MM.1S (cell line): ENCODE results near the gene DCAF15.
"Not testable (repeated sequence)": the region's sequence is repeated elsewhere in the genome, so short reads cannot be mapped to it uniquely, and the experiment has no call there.

ENCODE experiments used
- DNase-seq: peaks from one replicate; pipeline ENCODE4 v3.0.0-alpha.2; 2015
- H2AFZ ChIP-seq: fragments of 300-600 bp; sonication (generic); 2 replicates; pipeline ENCODE4 v1.6.0; 2016; ENCODE audit warnings: antibody characterized with exemption, low read length
- H3F3A ChIP-seq: fragments of 300-600 bp; sonication (generic); 2 replicates; pipeline ENCODE4 v1.6.1; 2016; ENCODE audit warnings: mild to moderate bottlenecking, antibody characterized with exemption, low read length, moderate library complexity, mixed read lengths; ENCODE audit not compliant: insufficient read depth
- H3K27ac ChIP-seq: fragments of 300-600 bp; sonication (generic); 2 replicates; pipeline ENCODE4 v1.5.1; 2016; ENCODE audit warnings: mild to moderate bottlenecking, low read length
- H3K27me3 ChIP-seq: fragments of 300-600 bp; sonication (generic); replicated peaks from 2 replicates; pipeline ENCODE4 v1.6.0; 2016; ENCODE audit warnings: low read length; ENCODE audit not compliant: insufficient read depth
- H3K36me3 ChIP-seq: fragments of 300-600 bp; sonication (generic); replicated peaks from 2 replicates; pipeline ENCODE4 v1.6.1; 2016; ENCODE audit warnings: mild to moderate bottlenecking, low read length, mixed read lengths; ENCODE audit not compliant: insufficient read depth
- H3K4me1 ChIP-seq: fragments of 300-600 bp; sonication (generic); 2 replicates; pipeline ENCODE4 v1.6.1; 2016; ENCODE audit warnings: low read length, mixed read lengths
- H3K4me2 ChIP-seq: fragments of 300-600 bp; sonication (generic); 2 replicates; pipeline ENCODE4 v1.6.0; 2016; ENCODE audit warnings: low read depth, low read length
- H3K4me3 ChIP-seq: fragments of 300-600 bp; sonication (generic); 2 replicates; pipeline ENCODE4 v1.5.1; 2016; ENCODE audit warnings: low read length, mixed read lengths
- H3K79me2 ChIP-seq: fragments of 300-600 bp; sonication (generic); 2 replicates; pipeline ENCODE4 v1.6.1; 2016; ENCODE audit warnings: mixed run types, low read length, mixed read lengths
- H3K9ac ChIP-seq: fragments of 300-600 bp; sonication (generic); 2 replicates; pipeline ENCODE4 v1.6.1; 2016; ENCODE audit warnings: low read length, mixed read lengths
- H3K9me2 ChIP-seq: fragments of 300-600 bp; sonication (generic); replicated peaks from 2 replicates; pipeline ENCODE4 v1.6.1; 2016; ENCODE audit warnings: mild to moderate bottlenecking, low read length, mixed read lengths; ENCODE audit not compliant: insufficient read depth
- H3K9me3 ChIP-seq: fragments of 300-600 bp; sonication (generic); replicated peaks from 2 replicates; pipeline ENCODE4 v1.6.1; 2016; ENCODE audit warnings: mild to moderate bottlenecking, low read length, mixed read lengths; ENCODE audit not compliant: insufficient read depth
- H4K20me1 ChIP-seq: fragments of 300-600 bp; sonication (generic); 2 replicates; pipeline ENCODE4 v1.6.1; 2016; ENCODE audit warnings: mild to moderate bottlenecking, low read length, moderate library complexity, mixed read lengths; ENCODE audit not compliant: insufficient read depth
- EZH2 ChIP-seq: fragments of 300-600 bp; sonication (generic); optimal IDR thresholded peaks from 2 replicates; pipeline ENCODE3; 2017; ENCODE audit warnings: low read depth, mild to moderate bottlenecking, antibody characterized with exemption, low read length, mixed read lengths
- EZH2phosphoT487 ChIP-seq: fragments of 300-600 bp; sonication (generic); IDR thresholded peaks from 2 replicates; pipeline ENCODE4 v1.6.1; 2018; ENCODE audit warnings: antibody characterized with exemption, low read length
- TF ChIP-seq, protein P1 (sequence below): fragments of 300-600 bp; sonication (generic); IDR thresholded peaks from 2 replicates; pipeline ENCODE4 v1.5.1; 2016; ENCODE audit warnings: antibody characterized with exemption, low read length, mixed read lengths

DCAF15 gene

GRCh38 chr19:13969897-13970296 is 17.6 kb downstream of the DCAF15 start:
- no peaks in the 10 kb centered on the region for H3K27me3 ChIP-seq
- DNase-seq = no peak
- no peaks in the 10 kb centered on the region for H3F3A ChIP-seq
- no peaks in the 10 kb centered on the region for H4K20me1 ChIP-seq
- H2AFZ ChIP-seq = no peak overlapping the region
- H3K9me2 ChIP-seq = no peaks in the 10 kb centered on the region
- H3K9ac ChIP-seq = no peak overlapping the region
- no peak for TF ChIP-seq EZH2phosphoT487
- TF ChIP-seq, protein P1, sequence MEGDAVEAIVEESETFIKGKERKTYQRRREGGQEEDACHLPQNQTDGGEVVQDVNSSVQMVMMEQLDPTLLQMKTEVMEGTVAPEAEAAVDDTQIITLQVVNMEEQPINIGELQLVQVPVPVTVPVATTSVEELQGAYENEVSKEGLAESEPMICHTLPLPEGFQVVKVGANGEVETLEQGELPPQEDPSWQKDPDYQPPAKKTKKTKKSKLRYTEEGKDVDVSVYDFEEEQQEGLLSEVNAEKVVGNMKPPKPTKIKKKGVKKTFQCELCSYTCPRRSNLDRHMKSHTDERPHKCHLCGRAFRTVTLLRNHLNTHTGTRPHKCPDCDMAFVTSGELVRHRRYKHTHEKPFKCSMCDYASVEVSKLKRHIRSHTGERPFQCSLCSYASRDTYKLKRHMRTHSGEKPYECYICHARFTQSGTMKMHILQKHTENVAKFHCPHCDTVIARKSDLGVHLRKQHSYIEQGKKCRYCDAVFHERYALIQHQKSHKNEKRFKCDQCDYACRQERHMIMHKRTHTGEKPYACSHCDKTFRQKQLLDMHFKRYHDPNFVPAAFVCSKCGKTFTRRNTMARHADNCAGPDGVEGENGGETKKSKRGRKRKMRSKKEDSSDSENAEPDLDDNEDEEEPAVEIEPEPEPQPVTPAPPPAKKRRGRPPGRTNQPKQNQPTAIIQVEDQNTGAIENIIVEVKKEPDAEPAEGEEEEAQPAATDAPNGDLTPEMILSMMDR = no peak
- no peak for TF ChIP-seq EZH2
- no peaks in the 10 kb centered on the region for H3K4me1 ChIP-seq
- H3K27ac ChIP-seq = no peak overlapping the region
- H3K79me2 ChIP-seq = no peaks in the 10 kb centered on the region
- H3K9me3 ChIP-seq = no peaks in the 10 kb centered on the region
- no peaks in the 10 kb centered on the region for H3K36me3 ChIP-seq
- H3K4me3 ChIP-seq = no peak overlapping the region
- H3K4me2 ChIP-seq = no peak overlapping the region

- H3K4me2 ChIP-seq, H2AFZ ChIP-seq, H3K9me2 ChIP-seq, H3F3A ChIP-seq, H3K9me3 ChIP-seq, H3K9ac ChIP-seq, H3K27ac ChIP-seq, H3K4me1 ChIP-seq, H4K20me1 ChIP-seq, H3K79me2 ChIP-seq, H3K36me3 ChIP-seq, DNase-seq, H3K4me3 ChIP-seq, H3K27me3 ChIP-seq: not testable (repeated sequence)
Observed at GRCh38 chr19:13971868-13972267, 19.6 kb downstream of the DCAF15 start.

GRCh38 chr19:13972368-13973155 is 20.3 kb downstream of the DCAF15 start:
- no peaks in the 10 kb centered on the region for H4K20me1 ChIP-seq
- H3K4me2 ChIP-seq = no peak overlapping the region
- H3K27ac ChIP-seq = no peak overlapping the region
- no peaks in the 10 kb centered on the region for H3F3A ChIP-seq
- TF ChIP-seq, protein P1 = no peak
- TF ChIP-seq EZH2 = no peak
- TF ChIP-seq EZH2phosphoT487 = no peak
- H3K79me2 ChIP-seq = no peaks in the 10 kb centered on the region
- H3K9me3 ChIP-seq = no peaks in the 10 kb centered on the region
- H3K4me1 ChIP-seq = no peaks in the 10 kb centered on the region
- H3K27me3 ChIP-seq = no peaks in the 10 kb centered on the region
- H3K4me3 ChIP-seq = no peak overlapping the region
- no peak for DNase-seq
- no peaks in the 10 kb centered on the region for H3K36me3 ChIP-seq
- no peak overlapping the region for H3K9ac ChIP-seq
- H3K9me2 ChIP-seq = no peaks in the 10 kb centered on the region
- no peak overlapping the region for H2AFZ ChIP-seq

GRCh38 chr19:13973479-13973878 is 21.2 kb downstream of the DCAF15 start:
- not testable (repeated sequence) for H3K4me1 ChIP-seq, H4K20me1 ChIP-seq, H3K27ac ChIP-seq, H3K9me2 ChIP-seq, H2AFZ ChIP-seq, H3K9me3 ChIP-seq, H3K9ac ChIP-seq, H3K79me2 ChIP-seq, H3K4me3 ChIP-seq, H3F3A ChIP-seq, H3K4me2 ChIP-seq, DNase-seq, H3K27me3 ChIP-seq, H3K36me3 ChIP-seq
